B cell (primary cell): ENCODE measurements around the gene LSM3. TPM values are rescaled to one million over a fixed set of nuclear protein-coding genes. Genes with fewer than 3 reads are reported as not detected.

Experiments used
- ATAC-seq: fragments of 200-7000 bp; cut with Tn5 transposase; one replicate; pipeline ENCODE4 v1.10.0; 2021; ENCODE audit warnings: low read depth, mild to moderate bottlenecking, moderate number of reproducible peaks, moderate library complexity
- CTCF ChIA-PET: fragments of 350-600 bp; sonication (Branson Sonifier 250); formaldehyde crosslinking; loops from one replicate; lab custom pipeline; 2021; ENCODE audit warnings: antibody characterized with exemption, inconsistent platforms; lab: Charles Lee
- POLR2A ChIA-PET: fragments of 350-600 bp; sonication (Branson Sonifier 250); formaldehyde crosslinking; loops from one replicate; lab custom pipeline; 2021; ENCODE audit warnings: antibody characterized with exemption; lab: Charles Lee
- DNase-seq: peaks from one replicate; pipeline ENCODE4 v3.0.0; 2013
- H2AFZ ChIP-seq: 2 replicates; pipeline ENCODE4 v1.6.1; 2012; ENCODE audit warnings: mild to moderate bottlenecking, low read depth, low read length; ENCODE audit not compliant: insufficient read depth, poor library complexity, severe bottlenecking
- H3K27ac ChIP-seq, 2 donors: 1 replicate in 1 of 2; 2 replicates in 1 of 2; pipeline ENCODE4 v1.5.1; 2012 to 2013; ENCODE audit warnings: low read length in 2 of 2, mild to moderate bottlenecking in 2 of 2, moderate library complexity in 1 of 2
- H3K27me3 ChIP-seq, 4 experiments: fragments of 200-600 bp in 1 of 4; sonication (generic) in 1 of 4; replicated peaks in 1 of 4; 1 replicate in 2 of 4; 2 replicates in 2 of 4; pipeline versions ENCODE4 v1.6.1 to v1.7.0; 2013 to 2016; ENCODE audit warnings: low read length in 3 of 4, mild to moderate bottlenecking in 2 of 4, mixed read lengths in 1 of 4, moderate library complexity in 1 of 4; ENCODE audit not compliant: insufficient read depth in 4 of 4, control insufficient read depth in 3 of 4; ENCODE audit errors: control extremely low read depth in 1 of 4
- H3K36me3 ChIP-seq, 2 experiments: replicated peaks in 1 of 2; 1 replicate in 1 of 2; 2 replicates in 1 of 2; pipeline versions ENCODE4 v1.6.1 to v1.7.1; 2013; ENCODE audit warnings: low read length in 1 of 2; ENCODE audit not compliant: insufficient read depth in 2 of 2, control insufficient read depth in 1 of 2; ENCODE audit errors: control extremely low read depth in 1 of 2, extremely low read depth in 1 of 2
- H3K4me1 ChIP-seq, 2 donors: fragments of 200-600 bp in 1 of 2; sonication (generic) in 1 of 2; 1 replicate in 1 of 2; 2 replicates in 1 of 2; pipeline versions ENCODE4 v1.5.1 to v1.6.1; 2013 to 2017; ENCODE audit warnings: low read length in 2 of 2; ENCODE audit not compliant: control insufficient read depth in 2 of 2, insufficient read depth in 2 of 2
- H3K4me2 ChIP-seq: replicated peaks from 2 replicates; pipeline ENCODE3; 2012; ENCODE audit warnings: mild to moderate bottlenecking, low read depth, low read length; ENCODE audit not compliant: poor library complexity, severe bottlenecking
- H3K4me3 ChIP-seq, 5 experiments: fragments of 200-600 bp in 1 of 5; sonication (generic) in 1 of 5; 1 replicate in 3 of 5; 2 replicates in 2 of 5; pipeline versions ENCODE4 v1.5.1 to v1.7.0; 2011 to 2016; ENCODE audit warnings: low read length in 4 of 5, mild to moderate bottlenecking in 4 of 5, low read depth in 2 of 5, control low read depth in 1 of 5, moderate library complexity in 1 of 5; ENCODE audit not compliant: insufficient read depth in 1 of 5; ENCODE audit errors: control extremely low read depth in 1 of 5, extremely low read depth in 1 of 5
- H3K79me2 ChIP-seq: fragments of 200-600 bp; sonication (generic); one replicate; pipeline ENCODE4 v1.6.0; 2016; ENCODE audit warnings: low read length; ENCODE audit not compliant: control insufficient read depth, insufficient read depth
- H3K9ac ChIP-seq: fragments of 200-600 bp; sonication (generic); 2 replicates; pipeline ENCODE4 v1.6.1; 2017; ENCODE audit warnings: mild to moderate bottlenecking, low read length, moderate library complexity
- H3K9me3 ChIP-seq, 3 donors: one replicate each; pipeline versions ENCODE4 v1.6.1 to v1.7.1; 2013; ENCODE audit warnings: low read length in 2 of 3; ENCODE audit not compliant: control insufficient read depth in 2 of 3, insufficient read depth in 1 of 3; ENCODE audit errors: control extremely low read depth in 1 of 3
- H4K20me1 ChIP-seq: 2 replicates; pipeline ENCODE4 v1.6.0; 2012; ENCODE audit warnings: mild to moderate bottlenecking, low read length; ENCODE audit not compliant: insufficient read depth, control insufficient read depth, poor library complexity, severe bottlenecking
- H3K27ac Mint-ChIP-seq: one replicate; pipeline ENCODE4 v1.8.0; 2021; ENCODE audit warnings: mixed read lengths
- H3K27me3 Mint-ChIP-seq: one replicate; pipeline ENCODE4 v1.8.0; 2021; ENCODE audit warnings: mixed read lengths
- H3K4me1 Mint-ChIP-seq: one replicate; pipeline ENCODE4 v1.8.0; 2021; ENCODE audit warnings: mixed read lengths
- H3K4me3 Mint-ChIP-seq: one replicate; pipeline ENCODE4 v1.8.0; 2021; ENCODE audit warnings: mixed read lengths
- H3K9me3 Mint-ChIP-seq: one replicate; pipeline ENCODE4 v1.8.0; 2022; ENCODE audit warnings: mixed read lengths; ENCODE audit not compliant: insufficient read depth
- EZH2 ChIP-seq: IDR thresholded peaks from 2 replicates; pipeline ENCODE4 v1.6.1; 2012; ENCODE audit warnings: borderline replicate concordance, low read depth, mild to moderate bottlenecking, moderate library complexity, low read length; ENCODE audit not compliant: insufficient read depth, poor library complexity, severe bottlenecking
- WGBS: methylation state at CpG from one replicate; pipeline ENCODE4 v1.1.5; 2013; ENCODE audit warnings: missing lambda C conversion rate; ENCODE audit not compliant: insufficient coverage; 5-methylcytosine and 5-hydroxymethylcytosine counted together
- intact Hi-C: fragments of 100-400 bp; cut with micrococcal nuclease; formaldehyde crosslinking; loops from one replicate; pipeline ENCODE4 v1.10.0; 2022
- polyA plus RNA-seq: library from polyadenylated mRNA; depleted of rRNA; stranded (reverse); fragments of >200 nt; gene quantifications from 2 replicates; pipeline ENCODE4 v1.2.3, GENCODE V29; 2012
- total RNA-seq, 2 donors: library from RNA; stranded (reverse); fragments of 120-200 nt in 1 of 2; gene quantifications; 1 replicate in 1 of 2; 2 replicates in 1 of 2; pipeline versions ENCODE4 v1.2.3 to v1.2.4, GENCODE V29; 2013 to 2022
- TF ChIP-seq, protein P1 (sequence below): fragments of 200-600 bp; IDR thresholded peaks from one replicate; pipeline ENCODE4 v1.8.0; 2022; ENCODE audit warnings: antibody characterized with exemption, mild to moderate bottlenecking

Gene LSM3
- total and polyA plus RNA-seq, 2 donors (not counting 1 experiment from before 2014, with no cell fraction given): 2.8 to 10.0 TPM

DNA sequence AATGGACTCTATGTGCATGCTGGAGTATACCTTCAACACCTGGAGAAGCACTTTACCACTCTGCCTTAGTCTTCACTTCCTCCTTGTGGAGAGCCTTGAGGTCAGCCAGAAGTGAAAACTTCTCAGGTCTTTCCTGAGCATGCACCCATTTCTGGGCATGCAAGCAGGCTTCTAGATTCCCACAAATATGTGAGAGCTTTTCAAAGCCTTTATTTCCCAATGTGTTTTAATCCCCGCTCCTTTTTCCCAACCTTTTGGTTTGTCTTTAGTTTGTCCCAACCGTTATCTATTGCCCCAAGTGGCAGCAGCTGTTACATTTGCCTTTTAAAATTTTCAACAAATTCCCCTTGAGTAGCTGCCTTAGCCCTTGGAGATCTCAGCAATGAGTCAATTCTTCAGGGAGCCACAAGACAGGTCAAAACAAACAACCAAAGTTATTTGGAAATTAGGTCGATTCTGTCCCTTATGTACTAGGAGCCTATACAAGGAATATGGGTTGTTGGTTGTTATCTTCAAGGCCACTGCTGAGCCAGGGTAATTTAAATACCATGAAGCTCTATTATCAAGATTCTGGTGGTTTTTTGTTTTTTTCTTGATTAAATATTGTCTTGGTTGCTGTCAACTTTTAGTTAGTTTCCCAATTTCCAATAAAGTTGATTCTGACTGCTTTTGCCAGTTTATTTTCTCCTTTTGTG, 44.4 kb downstream of the LSM3 start:
- H3K4me1 ChIP-seq: peaks cover 0 to 6% of the 10 kb centered on the region in 2 donors
- H3K79me2 ChIP-seq: no peaks in the 10 kb centered on the region
- H3K9me3 ChIP-seq: peaks cover 0 to 6% (median 5%) of the 10 kb centered on the region in 3 donors
- H3K4me1 Mint-ChIP-seq: peaks cover 12% of the 10 kb centered on the region
- no peak overlapping the region for H3K9ac ChIP-seq
- H2AFZ ChIP-seq: no peak overlapping the region
- no peak overlapping the region for H3K4me3 Mint-ChIP-seq
- no peak overlapping the region for H3K27ac ChIP-seq
- no peak overlapping the region for H3K4me3 ChIP-seq
- peaks cover 6% of the 10 kb centered on the region for H3K9me3 Mint-ChIP-seq
- TF ChIP-seq, protein P1, sequence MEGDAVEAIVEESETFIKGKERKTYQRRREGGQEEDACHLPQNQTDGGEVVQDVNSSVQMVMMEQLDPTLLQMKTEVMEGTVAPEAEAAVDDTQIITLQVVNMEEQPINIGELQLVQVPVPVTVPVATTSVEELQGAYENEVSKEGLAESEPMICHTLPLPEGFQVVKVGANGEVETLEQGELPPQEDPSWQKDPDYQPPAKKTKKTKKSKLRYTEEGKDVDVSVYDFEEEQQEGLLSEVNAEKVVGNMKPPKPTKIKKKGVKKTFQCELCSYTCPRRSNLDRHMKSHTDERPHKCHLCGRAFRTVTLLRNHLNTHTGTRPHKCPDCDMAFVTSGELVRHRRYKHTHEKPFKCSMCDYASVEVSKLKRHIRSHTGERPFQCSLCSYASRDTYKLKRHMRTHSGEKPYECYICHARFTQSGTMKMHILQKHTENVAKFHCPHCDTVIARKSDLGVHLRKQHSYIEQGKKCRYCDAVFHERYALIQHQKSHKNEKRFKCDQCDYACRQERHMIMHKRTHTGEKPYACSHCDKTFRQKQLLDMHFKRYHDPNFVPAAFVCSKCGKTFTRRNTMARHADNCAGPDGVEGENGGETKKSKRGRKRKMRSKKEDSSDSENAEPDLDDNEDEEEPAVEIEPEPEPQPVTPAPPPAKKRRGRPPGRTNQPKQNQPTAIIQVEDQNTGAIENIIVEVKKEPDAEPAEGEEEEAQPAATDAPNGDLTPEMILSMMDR: no peak
- no peak for TF ChIP-seq EZH2
- H3K27me3 Mint-ChIP-seq: peaks cover 14% of the 10 kb centered on the region
- H3K4me2 ChIP-seq: no peak overlapping the region
- no peaks in the 10 kb centered on the region for H3K36me3 ChIP-seq
- ChIA-PET POLR2A (no interaction called here), CTCF (interaction anchor here (0.9 kb wide), 1 partner anchor 19 kb away, joined by 4 read pairs; no protein-coding TSS in a partner anchor)
- no peaks in the 10 kb centered on the region for H4K20me1 ChIP-seq
- 70% methylated on average over 2 of the region's 3 CpGs for WGBS
- ATAC-seq (no peak), DNase-seq (no peak)
- no peak overlapping the region for H3K27ac Mint-ChIP-seq
- H3K27me3 ChIP-seq: peaks cover 0 to 8% (median 0%) of the 10 kb centered on the region in 4 experiments
- intact Hi-C loops: no loop called here

DNA sequence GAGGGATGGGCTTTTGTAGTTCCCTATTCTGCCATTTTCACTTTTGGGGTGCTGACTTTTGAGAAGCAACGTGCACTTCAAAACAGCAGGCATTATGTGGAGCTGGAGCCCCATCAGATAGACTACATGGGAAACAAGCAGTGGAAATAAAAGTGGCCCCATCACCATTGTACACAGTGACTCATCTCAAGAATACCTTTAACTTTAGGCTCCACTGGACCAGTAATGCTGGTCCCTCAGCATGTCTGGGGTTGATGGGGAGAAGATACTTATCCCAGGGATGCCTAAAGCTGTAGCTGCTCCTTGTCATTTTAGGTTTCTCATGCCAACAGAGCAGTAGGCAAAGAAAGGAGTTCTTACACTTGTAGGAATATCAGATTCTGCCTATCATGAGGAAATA, 45.0 kb downstream of the LSM3 start:
- Histone ChIP-seq H3K4me2 (no peak overlapping the region), H3K9ac (no peak overlapping the region), H3K36me3 (no peaks in the 10 kb centered on the region), H3K9me3 (peaks cover 0 to 6% (median 5%) of the 10 kb centered on the region in 3 donors), H3K4me1 (peaks cover 0 to 6% of the 10 kb centered on the region in 2 donors), H2AFZ (no peak overlapping the region), H3K27me3 (peaks cover 0 to 8% (median 0%) of the 10 kb centered on the region in 4 experiments), H4K20me1 (no peaks in the 10 kb centered on the region), H3K79me2 (no peaks in the 10 kb centered on the region), H3K4me3 (no peak overlapping the region), H3K27ac (no peak overlapping the region)
- intact Hi-C loops: no loop called here
- H3K27me3 Mint-ChIP-seq: peaks cover 14% of the 10 kb centered on the region
- H3K27ac Mint-ChIP-seq: no peak overlapping the region
- H3K4me1 Mint-ChIP-seq: peaks cover 12% of the 10 kb centered on the region
- WGBS: no CpG with 5 or more reads among the region's 1 CpG
- no peak for ATAC-seq
- DNase-seq: no peak
- no peak for TF ChIP-seq EZH2
- TF ChIP-seq, protein P1: no peak
- H3K4me3 Mint-ChIP-seq: no peak overlapping the region
- ChIA-PET POLR2A (no interaction called here), CTCF (interaction anchor here (1.3 kb wide), 1 partner anchor 20 kb away, joined by 5 read pairs; no protein-coding TSS in a partner anchor)
- peaks cover 6% of the 10 kb centered on the region for H3K9me3 Mint-ChIP-seq
